Lung (tissue), 12 donors: Measurements from ENCODE around the gene RNF148. TPM values are rescaled to one million over a fixed set of nuclear protein-coding genes. Genes with fewer than 3 reads are reported as not detected.
A peak's percentile ranks its signal among the peaks of the same experiment; 100 is the strongest.
"Not testable (repeated sequence)": the region's sequence is repeated elsewhere in the genome, so short reads cannot be mapped to it uniquely, and the experiment has no call there.

Experiments used
- ATAC-seq: fragments of 200-7000 bp; cut with Tn5 transposase; one replicate; pipeline ENCODE4 v1.9.1; 2020; ENCODE audit warnings: moderate number of reproducible peaks; ENCODE audit not compliant: insufficient read depth, low FRiP score
- DNase-seq, 3 donors: peaks; one replicate each; pipeline ENCODE4 v3.0.0-alpha.2; 2013 to 2017
- H3K27ac ChIP-seq, 2 donors: one replicate each; pipeline ENCODE4 v1.5.1; 2013; ENCODE audit warnings: mild to moderate bottlenecking in 2 of 2, moderate library complexity in 2 of 2, control low read depth in 1 of 2, inconsistent platforms in 1 of 2, low read depth in 1 of 2, low read length in 1 of 2
- H3K27me3 ChIP-seq, 3 donors: one replicate each; pipeline ENCODE4 v1.5.1; 2013; ENCODE audit warnings: low read length in 2 of 3; ENCODE audit not compliant: control insufficient read depth in 3 of 3, insufficient read depth in 3 of 3
- H3K36me3 ChIP-seq, 4 donors: one replicate each; pipeline ENCODE4 v1.5.1; 2013; ENCODE audit warnings: low read length in 4 of 4, mild to moderate bottlenecking in 1 of 4, moderate library complexity in 1 of 4; ENCODE audit not compliant: control insufficient read depth in 4 of 4, insufficient read depth in 4 of 4
- H3K4me1 ChIP-seq, 5 donors: one replicate each; pipeline ENCODE4 v1.5.1; 2013; ENCODE audit warnings: low read length in 5 of 5, mild to moderate bottlenecking in 2 of 5, moderate library complexity in 1 of 5; ENCODE audit not compliant: control insufficient read depth in 5 of 5, insufficient read depth in 5 of 5
- H3K4me3 ChIP-seq: one replicate; pipeline ENCODE4 v1.5.1; 2013; ENCODE audit warnings: mild to moderate bottlenecking, control low read depth, moderate library complexity
- H3K9ac ChIP-seq, 2 donors: one replicate each; pipeline ENCODE4 v1.5.1; 2013; ENCODE audit warnings: low read length in 2 of 2, control low read depth in 1 of 2; ENCODE audit not compliant: insufficient read depth in 1 of 2
- H3K9me3 ChIP-seq, 4 donors: one replicate each; pipeline ENCODE4 v1.5.1; 2013; ENCODE audit warnings: low read length in 3 of 4, mild to moderate bottlenecking in 1 of 4, moderate library complexity in 1 of 4; ENCODE audit not compliant: control insufficient read depth in 4 of 4, insufficient read depth in 3 of 4
- WGBS, 2 donors: extraction: QIAGEN DNeasy Blood & Tissue Kit; methylation state at CpG; one replicate each; pipeline ENCODE4 v1.1.7; 2013; 5-methylcytosine and 5-hydroxymethylcytosine counted together
- polyA plus RNA-seq, 2 donors: library from polyadenylated mRNA; stranded (reverse); fragments of 200-250 nt; gene quantifications; one replicate each; pipeline ENCODE4 v1.2.1, GENCODE V29; 2013
- total RNA-seq, 2 donors: library from RNA; depleted of rRNA in 1 of 2; stranded (reverse); fragments of >200 nt in 1 of 2; gene quantifications; one replicate each; pipeline ENCODE4 v1.2.1, GENCODE V29; 2014 to 2021
- TF ChIP-seq, protein P1 (sequence below): IDR thresholded peaks from 2 replicates; pipeline ENCODE4 v1.5.1; 2012; ENCODE audit warnings: mild to moderate bottlenecking; ENCODE audit errors: control extremely low read depth, extremely low read depth
- donor health status: control.
- donor health status: control.
- donor health status: Bipolar disorder and iron deficiency.
- donor health status: healthy.
- donor health status: DM: yes; HTN: yes; CAD: no.

RNF148 gene
- total and polyA plus RNA-seq, 4 donors: 0.10 to 10.2 (median 1.8) TPM

GRCh38 chr7:122684504-122684903, 18.2 kb downstream of the RNF148 start:
- H3K36me3 ChIP-seq: no peaks in the 10 kb centered on the region
- TF ChIP-seq, protein P1, sequence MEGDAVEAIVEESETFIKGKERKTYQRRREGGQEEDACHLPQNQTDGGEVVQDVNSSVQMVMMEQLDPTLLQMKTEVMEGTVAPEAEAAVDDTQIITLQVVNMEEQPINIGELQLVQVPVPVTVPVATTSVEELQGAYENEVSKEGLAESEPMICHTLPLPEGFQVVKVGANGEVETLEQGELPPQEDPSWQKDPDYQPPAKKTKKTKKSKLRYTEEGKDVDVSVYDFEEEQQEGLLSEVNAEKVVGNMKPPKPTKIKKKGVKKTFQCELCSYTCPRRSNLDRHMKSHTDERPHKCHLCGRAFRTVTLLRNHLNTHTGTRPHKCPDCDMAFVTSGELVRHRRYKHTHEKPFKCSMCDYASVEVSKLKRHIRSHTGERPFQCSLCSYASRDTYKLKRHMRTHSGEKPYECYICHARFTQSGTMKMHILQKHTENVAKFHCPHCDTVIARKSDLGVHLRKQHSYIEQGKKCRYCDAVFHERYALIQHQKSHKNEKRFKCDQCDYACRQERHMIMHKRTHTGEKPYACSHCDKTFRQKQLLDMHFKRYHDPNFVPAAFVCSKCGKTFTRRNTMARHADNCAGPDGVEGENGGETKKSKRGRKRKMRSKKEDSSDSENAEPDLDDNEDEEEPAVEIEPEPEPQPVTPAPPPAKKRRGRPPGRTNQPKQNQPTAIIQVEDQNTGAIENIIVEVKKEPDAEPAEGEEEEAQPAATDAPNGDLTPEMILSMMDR: no peak
- DNase-seq: no peak
- no peaks in the 10 kb centered on the region for H3K9me3 ChIP-seq
- 67 to 76% methylated on average over 2 of the region's 2 CpGs for WGBS, 2 donors
- H3K4me1 ChIP-seq: peaks cover 3 to 20% (median 4%) of the 10 kb centered on the region in 5 donors
- no peaks in the 10 kb centered on the region for H3K27me3 ChIP-seq
- no peak overlapping the region for H3K4me3 ChIP-seq
- H3K9ac ChIP-seq: no peak overlapping the region
- H3K27ac ChIP-seq: no peak overlapping the region
- no peak for ATAC-seq

DNA sequence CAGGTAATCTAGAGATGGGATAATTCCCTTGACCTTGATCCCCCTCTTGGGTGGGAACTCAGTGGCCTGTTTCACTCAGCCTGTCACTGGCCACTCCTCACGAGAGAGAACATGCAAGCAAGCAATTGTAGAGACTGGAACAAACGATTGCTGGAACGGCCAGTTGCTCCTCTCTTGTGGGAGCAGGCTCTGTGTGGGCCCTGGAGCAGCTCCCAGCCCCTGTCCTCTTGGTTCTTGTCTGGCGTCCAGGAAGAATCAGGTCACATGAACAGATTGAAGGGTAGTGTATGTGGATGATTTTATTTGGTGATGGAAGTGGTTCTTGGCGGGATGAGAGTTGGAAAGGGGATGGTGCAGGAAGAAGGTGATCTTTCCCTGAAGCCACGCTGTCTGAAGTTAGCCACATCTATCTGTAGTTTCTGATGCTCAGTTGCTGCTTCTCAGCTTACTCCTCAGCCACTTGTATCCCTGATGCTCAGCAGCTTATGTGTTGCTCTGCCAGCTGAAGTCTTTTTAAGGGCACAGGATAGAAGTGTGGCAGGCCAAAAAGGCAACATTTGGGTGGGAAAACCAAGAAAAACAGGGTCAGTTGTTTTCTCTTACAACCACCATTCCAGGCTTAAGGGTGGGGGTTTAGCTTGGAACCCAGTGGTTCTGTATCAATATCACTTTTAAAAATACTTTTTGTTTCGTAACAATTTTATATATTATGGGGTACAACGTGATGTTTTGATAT, 19.7 kb downstream of the RNF148 start:
- H3K9me3 ChIP-seq: no peaks in the 10 kb centered on the region
- H3K36me3 ChIP-seq: no peaks in the 10 kb centered on the region
- H3K9ac ChIP-seq: no peak overlapping the region
- no peak overlapping the region for H3K27ac ChIP-seq
- WGBS, 2 donors: 66 to 80% methylated on average over 8 of the region's 8 CpGs
- H3K4me3 ChIP-seq: no peak overlapping the region
- TF ChIP-seq, protein P1: no peak
- H3K4me1 ChIP-seq: peaks cover 0 to 20% (median 4%) of the 10 kb centered on the region in 5 donors
- no peak for ATAC-seq
- DNase-seq: peak in 2 of 3 donors; percentile 68 to 85
- H3K27me3 ChIP-seq: no peaks in the 10 kb centered on the region

GRCh38 chr7:122681186-122681585, 21.5 kb downstream of the RNF148 start:
- 94 to 98% methylated on average over 16 of the region's 16 CpGs for WGBS, 2 donors

GRCh38 chr7:122679813-122680212, 22.9 kb downstream of the RNF148 start:
- Histone ChIP-seq H3K9ac (no peak overlapping the region), H3K4me3 (no peak overlapping the region), H3K9me3 (no peaks in the 10 kb centered on the region), H3K36me3 (peaks cover 0 to 1% (median 0%) of the 10 kb centered on the region in 4 donors), H3K4me1 (peaks cover 0 to 29% (median 5%) of the 10 kb centered on the region in 5 donors), H3K27ac (no peak overlapping the region), H3K27me3 (no peaks in the 10 kb centered on the region)
- TF ChIP-seq, protein P1: no peak
- DNase-seq: no peak
- ATAC-seq: no peak
- WGBS, 2 donors: 77 to 85% methylated on average over 1 of the region's 1 CpG

More at GRCh38 chr7:122681186-122681585, 21.5 kb downstream of the RNF148 start:
- peaks cover 0 to 23% (median 3%) of the 10 kb centered on the region in 5 donors for H3K4me1 ChIP-seq
- DNase-seq, H3K9ac ChIP-seq, H3K27ac ChIP-seq, H3K9me3 ChIP-seq, ATAC-seq, H3K36me3 ChIP-seq, H3K27me3 ChIP-seq, H3K4me3 ChIP-seq: not testable (repeated sequence)

GRCh38 chr7:122679269-122679709, 23.4 kb downstream of the RNF148 start:
- not testable (repeated sequence) for H3K27me3 ChIP-seq, H3K36me3 ChIP-seq, H3K4me3 ChIP-seq, ATAC-seq, H3K9me3 ChIP-seq, H3K9ac ChIP-seq
- DNase-seq: peak; percentile 41 to 68 (median 55)
- Histone ChIP-seq H3K4me1 (peaks cover 0 to 35% (median 5%) of the 10 kb centered on the region in 5 donors), H3K27ac (peak overlapping the region in 1 of 2 donors; percentile 40)
- 62 to 65% methylated on average over 9 of the region's 9 CpGs for WGBS, 2 donors
